GM13976 (cell line): Measurements from ENCODE around the gene COPB2.

Experiments
- DNase-seq: peaks from one replicate; pipeline ENCODE4 v3.0.0; 2012; ENCODE audit warnings: low spot score
- CTCF ChIP-seq: IDR thresholded peaks from 2 replicates; pipeline ENCODE4 v1.5.1; 2012; ENCODE audit warnings: borderline replicate concordance, mild to moderate bottlenecking; ENCODE audit not compliant: insufficient read depth; ENCODE audit errors: extremely low read depth, missing control alignments, control extremely low read depth
- in situ Hi-C: fragments of 300-500 bp; cut with MboI; formaldehyde crosslinking; loops from one replicate; pipeline ENCODE4 v1.12.0; 2022; ENCODE audit warnings: low sequenced_read_pairs, mixed read lengths, inconsistent platforms; ENCODE audit not compliant: unreplicated experiment

Gene COPB2

GRCh38 chr3:139425745-139426400 lies 36.4 kb upstream of the COPB2 start:
- DNase-seq: no peak
- TF ChIP-seq CTCF: no peak
- in situ Hi-C loops: no loop called here

- no peak for TF ChIP-seq CTCF
- in situ Hi-C loops: no loop called here
- no peak for DNase-seq
These were observed 33.8 kb upstream of the COPB2 start for GRCh38 chr3:139423232-139423631.

- in situ Hi-C loops: no loop called here
- DNase-seq: no peak
- no peak for TF ChIP-seq CTCF
These were observed 32.0 kb upstream of the COPB2 start for GRCh38 chr3:139421460-139421859.

- DNase-seq: no peak
- in situ Hi-C loops: no loop called here
- TF ChIP-seq CTCF: no peak
These were observed 31.6 kb upstream of the COPB2 start for GRCh38 chr3:139421040-139421439.

- DNase-seq: no peak
- in situ Hi-C loops: no loop called here
- TF ChIP-seq CTCF: no peak
These were observed 28.7 kb upstream of the COPB2 start for GRCh38 chr3:139418144-139418543.

- no peak for TF ChIP-seq CTCF
- in situ Hi-C loops: no loop called here
- no peak for DNase-seq
These were observed 26.8 kb upstream of the COPB2 start for GRCh38 chr3:139416275-139416674.
